Endodermal cell (in vitro differentiated cells): Measurements from ENCODE around the gene UBE2D4. TPM values are rescaled to one million over a fixed set of nuclear protein-coding genes. Genes with fewer than 3 reads are reported as not detected.
"Not testable (repeated sequence)": the region's sequence is repeated elsewhere in the genome, so short reads cannot be mapped to it uniquely, and the experiment has no call there.

ENCODE experiments used
- DNase-seq: peaks from one replicate; pipeline ENCODE4 v3.0.0-alpha.2; 2017
- H3K27ac ChIP-seq: 2 replicates; pipeline ENCODE4 v1.5.1; 2013; ENCODE audit warnings: mild to moderate bottlenecking, low read depth, low read length, moderate library complexity
- H3K27me3 ChIP-seq: 2 replicates; pipeline ENCODE4 v1.6.1; 2013; ENCODE audit warnings: mild to moderate bottlenecking, low read length, moderate library complexity; ENCODE audit not compliant: insufficient read depth, control insufficient read depth, poor library complexity, severe bottlenecking
- H3K36me3 ChIP-seq: 2 replicates; pipeline ENCODE4 v1.7.0; 2013; ENCODE audit warnings: mild to moderate bottlenecking, low read length, moderate library complexity; ENCODE audit not compliant: control insufficient read depth, insufficient read depth
- H3K4me1 ChIP-seq: one replicate; pipeline ENCODE4 v1.7.0; 2013; ENCODE audit warnings: low read length; ENCODE audit not compliant: control insufficient read depth, insufficient read depth
- H3K4me3 ChIP-seq: 2 replicates; pipeline ENCODE4 v1.5.1; 2013; ENCODE audit warnings: mild to moderate bottlenecking, low read length, moderate library complexity
- H3K9ac ChIP-seq: 2 replicates; pipeline ENCODE4 v1.6.1; 2013; ENCODE audit warnings: mild to moderate bottlenecking, low read length, moderate library complexity; ENCODE audit not compliant: poor library complexity, severe bottlenecking; ENCODE audit errors: extremely low read depth
- H3K9me3 ChIP-seq: 2 replicates; pipeline ENCODE4 v1.6.1; 2013; ENCODE audit warnings: mild to moderate bottlenecking, low read length, moderate library complexity; ENCODE audit not compliant: control insufficient read depth
- H3K27ac Mint-ChIP-seq: 2 replicates; pipeline ENCODE4 v1.8.0; 2020; ENCODE audit warnings: mixed read lengths
- H3K27me3 Mint-ChIP-seq: 2 replicates; pipeline ENCODE4 v1.8.0; 2021; ENCODE audit warnings: mild to moderate bottlenecking, mixed read lengths; ENCODE audit not compliant: insufficient read depth
- H3K36me3 Mint-ChIP-seq: 2 replicates; pipeline ENCODE4 v1.8.0; 2020; ENCODE audit warnings: low read depth, mixed read lengths
- H3K4me1 Mint-ChIP-seq: 2 replicates; pipeline ENCODE4 v1.8.0; 2020; ENCODE audit warnings: mixed read lengths
- H3K4me3 Mint-ChIP-seq: 2 replicates; pipeline ENCODE4 v1.8.0; 2020; ENCODE audit warnings: mild to moderate bottlenecking, moderate library complexity, mixed read lengths
- H3K9me3 Mint-ChIP-seq: 2 replicates; pipeline ENCODE4 v1.8.0; 2020; ENCODE audit warnings: mild to moderate bottlenecking, mixed read lengths
- WGBS, 2 experiments: methylation state at CpG; one replicate each; pipeline versions ENCODE4 v1.1.5 to v1.1.7; 2013; ENCODE audit warnings: missing lambda C conversion rate in 2 of 2, mixed read lengths in 1 of 2; ENCODE audit not compliant: insufficient coverage in 1 of 2, insufficient read length in 1 of 2; 5-methylcytosine and 5-hydroxymethylcytosine counted together
- total RNA-seq, 2 donors: library from RNA; stranded (reverse); fragmentation: NEBNext Ultra II Directional in 1 of 2; extraction: Animal tissue kit (Norgen Biotek cat#: 25700) in 1 of 2; gene quantifications; 2 replicates in 1 of 2; 3 replicates in 1 of 2; pipeline ENCODE4 v1.2.1, GENCODE V29; 2021

Gene UBE2D4
- total RNA-seq, 2 donors from 2014 or later = 10.0 to 10.7 TPM

DNA sequence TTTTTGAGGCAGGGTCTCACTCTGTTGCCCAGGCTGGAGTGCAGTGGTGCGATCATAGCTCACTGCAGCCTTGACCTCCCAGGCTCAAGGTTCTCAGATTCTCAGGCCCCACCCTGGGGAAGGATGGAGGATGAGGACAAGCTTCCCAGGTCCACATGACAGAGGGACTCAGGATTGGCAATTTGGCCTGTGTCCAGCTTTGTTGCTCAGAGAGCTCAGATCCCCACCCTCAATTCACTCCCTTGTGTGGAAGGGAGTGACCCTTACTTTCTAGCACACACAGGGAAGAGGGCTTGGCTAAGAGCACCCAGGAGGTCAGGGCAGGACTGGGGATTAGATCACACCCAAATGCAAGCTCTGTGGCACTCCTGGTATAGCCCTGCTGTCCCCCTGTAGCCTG, 64.6 kb downstream of the UBE2D4 start:
- H3K4me3 ChIP-seq, H3K4me1 ChIP-seq, H3K27me3 Mint-ChIP-seq, H3K9ac ChIP-seq, H3K36me3 Mint-ChIP-seq, H3K4me1 Mint-ChIP-seq, H3K36me3 ChIP-seq, H3K27ac ChIP-seq, H3K9me3 ChIP-seq, H3K27me3 ChIP-seq, H3K27ac Mint-ChIP-seq, H3K4me3 Mint-ChIP-seq, H3K9me3 Mint-ChIP-seq, DNase-seq: not testable (repeated sequence)
- 94% methylated on average over 1 of the region's 1 CpG; no CpG with 5 or more reads in 1 of the 2 experiments for WGBS, 2 experiments

DNA sequence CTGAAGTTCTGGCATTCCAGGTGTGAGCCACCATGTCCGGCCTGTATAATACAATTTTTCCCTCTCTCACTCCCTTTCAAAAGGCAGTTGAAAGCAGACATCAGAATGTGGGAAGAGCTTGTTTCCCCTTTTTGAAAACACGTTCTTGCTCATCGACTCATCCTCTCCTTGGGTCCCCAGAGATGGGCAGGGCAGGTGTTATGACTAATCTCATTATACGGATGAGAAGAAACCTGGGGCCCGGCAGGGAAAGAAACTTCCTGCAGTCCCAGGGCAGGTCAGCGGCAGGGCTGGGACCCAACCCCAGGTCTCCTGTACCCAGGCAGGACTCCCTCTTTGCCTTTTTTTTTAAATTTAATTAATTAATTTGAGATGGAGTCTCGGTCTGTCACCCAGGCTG, 66.7 kb downstream of the UBE2D4 start:
- H3K4me3 Mint-ChIP-seq, DNase-seq, H3K4me3 ChIP-seq, H3K4me1 Mint-ChIP-seq, H3K9ac ChIP-seq, H3K27me3 Mint-ChIP-seq, H3K27ac Mint-ChIP-seq, H3K36me3 ChIP-seq, H3K27me3 ChIP-seq, H3K4me1 ChIP-seq, H3K27ac ChIP-seq, H3K9me3 ChIP-seq, H3K36me3 Mint-ChIP-seq, H3K9me3 Mint-ChIP-seq: not testable (repeated sequence)
- 64 to 90% methylated on average over 1 to 4 of the region's 7 CpGs for WGBS, 2 experiments

DNA sequence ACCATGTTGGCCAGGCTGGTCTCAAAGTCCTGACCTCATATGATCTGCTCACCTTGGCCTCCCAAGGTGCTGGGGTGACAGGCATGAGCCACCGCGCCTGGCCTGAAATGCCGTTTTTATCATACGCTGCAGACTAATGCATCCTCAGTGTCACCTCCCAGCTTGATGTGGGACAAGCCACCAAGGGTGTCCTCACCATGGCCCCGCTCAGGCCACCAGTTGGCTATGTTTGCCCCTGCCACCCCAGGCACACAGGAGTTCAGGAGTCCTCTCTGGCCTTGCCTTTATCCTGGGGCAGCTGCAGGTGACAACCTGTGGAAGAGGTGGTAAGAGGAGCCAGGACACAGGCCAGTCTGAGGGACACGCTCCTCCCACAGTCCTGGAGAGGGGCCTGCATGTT, 68.4 kb downstream of the UBE2D4 start:
- H3K9me3 Mint-ChIP-seq, H3K4me1 Mint-ChIP-seq, H3K9ac ChIP-seq, H3K36me3 ChIP-seq, DNase-seq, H3K27me3 Mint-ChIP-seq, H3K27me3 ChIP-seq, H3K4me3 ChIP-seq, H3K27ac ChIP-seq, H3K4me1 ChIP-seq, H3K36me3 Mint-ChIP-seq, H3K9me3 ChIP-seq, H3K4me3 Mint-ChIP-seq, H3K27ac Mint-ChIP-seq: not testable (repeated sequence)
- 86% methylated on average over 5 of the region's 6 CpGs; no CpG with 5 or more reads in 1 of the 2 experiments for WGBS, 2 experiments

- H3K4me3 ChIP-seq, H3K9me3 Mint-ChIP-seq, H3K4me1 Mint-ChIP-seq, H3K9me3 ChIP-seq, H3K27me3 ChIP-seq, H3K4me3 Mint-ChIP-seq, H3K27ac Mint-ChIP-seq, H3K27me3 Mint-ChIP-seq, DNase-seq, H3K9ac ChIP-seq, H3K36me3 ChIP-seq, H3K27ac ChIP-seq, H3K36me3 Mint-ChIP-seq, H3K4me1 ChIP-seq: not testable (repeated sequence)
- 92% methylated on average over 3 of the region's 3 CpGs; no CpG with 5 or more reads in 1 of the 2 experiments for WGBS, 2 experiments
Observed at GRCh38 chr7:43997532-43997931, 71.3 kb downstream of the UBE2D4 start, which contains the start of gene SPDYE1. Gene SPDYE1 (plus strand): TSS chr7:43997897. CDS start chr7:43999950, 2,053 bp downstream.

Other genes with a start within 250 kb of the UBE2D4 start
- 100 to 1,000 TPM; 104 to 144 TPM for gene COA1, start 196.9 kb upstream of the UBE2D4 start, total RNA-seq
- 10 to 100 TPM; 32.0 to 41.2 TPM for gene BLVRA, start 167.8 kb upstream of the UBE2D4 start, total RNA-seq
- gene MRPS24, start 56.9 kb upstream of the UBE2D4 start, total RNA-seq = 10 to 100 TPM; 86.5 to 91.0 TPM
- gene URGCP, start 19.8 kb upstream of the UBE2D4 start, total RNA-seq = 10 to 100 TPM; 23.2 to 23.8 TPM
- gene SPDYE1, start 71.5 kb downstream of the UBE2D4 start, total RNA-seq = under 1 TPM in 1 of 2 donors, not detected in 1; 0.15 TPM
- gene DBNL, start 118.3 kb downstream of the UBE2D4 start, total RNA-seq = 10 to 100 TPM; 47.0 to 50.9 TPM
- 1 to 10 TPM; 1.2 to 1.3 TPM for gene PGAM2, start 139.1 kb downstream of the UBE2D4 start, total RNA-seq
- gene POLM, start 156.1 kb downstream of the UBE2D4 start, total RNA-seq = 10 to 100 TPM; 23.6 to 27.0 TPM
- 10 to 100 TPM; 55.2 to 65.8 TPM for gene AEBP1, start 177.9 kb downstream of the UBE2D4 start, total RNA-seq
- gene POLD2, start 197.1 kb downstream of the UBE2D4 start, total RNA-seq = 100 to 1,000 TPM; 127 to 141 TPM
- 100 to 1,000 TPM; 115 to 120 TPM for gene MYL7, start 214.9 kb downstream of the UBE2D4 start, total RNA-seq